ENCODE data around the gene TRIM22.

DNA sequence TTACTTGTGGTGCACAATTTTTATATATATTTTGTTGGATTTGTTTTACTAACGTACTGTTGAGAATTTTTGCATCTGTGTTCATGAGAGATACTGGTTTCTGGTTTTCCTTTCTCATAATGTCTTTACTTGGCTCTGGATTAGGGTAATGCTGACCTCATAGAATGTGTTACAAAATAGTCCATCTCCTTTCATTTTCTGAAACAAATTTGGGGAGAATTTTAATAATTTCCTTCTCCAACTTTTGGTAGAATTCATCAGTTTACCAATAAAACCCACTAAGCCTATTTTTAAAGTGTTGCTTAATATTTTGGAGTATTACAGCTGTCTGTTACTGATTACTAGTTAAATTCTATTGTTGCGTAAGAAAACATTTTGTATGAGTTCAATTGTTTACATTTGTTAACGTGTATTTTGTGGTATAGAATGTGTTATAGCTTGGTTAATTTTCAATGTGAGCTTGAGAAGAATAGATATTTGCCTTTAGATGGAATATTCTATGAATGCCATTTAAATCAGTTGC is 11.5 kb downstream of the TRIM22 start:
- TF ChIP-seq POLR2AphosphoS5 (IDR thresholded peaks at IDR 0.05; ENCODE audit: low read depth, low read length) (no peak), EZH2phosphoT487 (IDR thresholded peaks at IDR 0.05; ENCODE audit: borderline replicate concordance) (no peak), POLR2A (IDR thresholded peaks at IDR 0.05; ENCODE audit: borderline replicate concordance, extremely low read depth, insufficient read depth, insufficient read length) (no peak), SIN3A (IDR thresholded peaks at IDR 0.05; ENCODE audit: low read depth) (no peak)
- TF ChIP-seq, protein P1, sequence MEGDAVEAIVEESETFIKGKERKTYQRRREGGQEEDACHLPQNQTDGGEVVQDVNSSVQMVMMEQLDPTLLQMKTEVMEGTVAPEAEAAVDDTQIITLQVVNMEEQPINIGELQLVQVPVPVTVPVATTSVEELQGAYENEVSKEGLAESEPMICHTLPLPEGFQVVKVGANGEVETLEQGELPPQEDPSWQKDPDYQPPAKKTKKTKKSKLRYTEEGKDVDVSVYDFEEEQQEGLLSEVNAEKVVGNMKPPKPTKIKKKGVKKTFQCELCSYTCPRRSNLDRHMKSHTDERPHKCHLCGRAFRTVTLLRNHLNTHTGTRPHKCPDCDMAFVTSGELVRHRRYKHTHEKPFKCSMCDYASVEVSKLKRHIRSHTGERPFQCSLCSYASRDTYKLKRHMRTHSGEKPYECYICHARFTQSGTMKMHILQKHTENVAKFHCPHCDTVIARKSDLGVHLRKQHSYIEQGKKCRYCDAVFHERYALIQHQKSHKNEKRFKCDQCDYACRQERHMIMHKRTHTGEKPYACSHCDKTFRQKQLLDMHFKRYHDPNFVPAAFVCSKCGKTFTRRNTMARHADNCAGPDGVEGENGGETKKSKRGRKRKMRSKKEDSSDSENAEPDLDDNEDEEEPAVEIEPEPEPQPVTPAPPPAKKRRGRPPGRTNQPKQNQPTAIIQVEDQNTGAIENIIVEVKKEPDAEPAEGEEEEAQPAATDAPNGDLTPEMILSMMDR (IDR thresholded peaks at IDR 0.05 in 2 of 3, conservative IDR thresholded peaks at IDR 0.05 in 1 of 3; ENCODE audit: borderline replicate concordance in 1 of 3, insufficient read depth in 1 of 3, low read depth in 2 of 3, low read length in 2 of 3), result no peak
- TF ChIP-seq, protein P2, sequence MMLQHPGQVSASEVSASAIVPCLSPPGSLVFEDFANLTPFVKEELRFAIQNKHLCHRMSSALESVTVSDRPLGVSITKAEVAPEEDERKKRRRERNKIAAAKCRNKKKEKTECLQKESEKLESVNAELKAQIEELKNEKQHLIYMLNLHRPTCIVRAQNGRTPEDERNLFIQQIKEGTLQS (IDR thresholded peaks at IDR 0.05), result no peak
- TF ChIP-seq, protein P3, sequence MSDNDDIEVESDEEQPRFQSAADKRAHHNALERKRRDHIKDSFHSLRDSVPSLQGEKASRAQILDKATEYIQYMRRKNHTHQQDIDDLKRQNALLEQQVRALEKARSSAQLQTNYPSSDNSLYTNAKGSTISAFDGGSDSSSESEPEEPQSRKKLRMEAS (IDR thresholded peaks at IDR 0.05), result no peak
- TF ChIP-seq, protein P4, sequence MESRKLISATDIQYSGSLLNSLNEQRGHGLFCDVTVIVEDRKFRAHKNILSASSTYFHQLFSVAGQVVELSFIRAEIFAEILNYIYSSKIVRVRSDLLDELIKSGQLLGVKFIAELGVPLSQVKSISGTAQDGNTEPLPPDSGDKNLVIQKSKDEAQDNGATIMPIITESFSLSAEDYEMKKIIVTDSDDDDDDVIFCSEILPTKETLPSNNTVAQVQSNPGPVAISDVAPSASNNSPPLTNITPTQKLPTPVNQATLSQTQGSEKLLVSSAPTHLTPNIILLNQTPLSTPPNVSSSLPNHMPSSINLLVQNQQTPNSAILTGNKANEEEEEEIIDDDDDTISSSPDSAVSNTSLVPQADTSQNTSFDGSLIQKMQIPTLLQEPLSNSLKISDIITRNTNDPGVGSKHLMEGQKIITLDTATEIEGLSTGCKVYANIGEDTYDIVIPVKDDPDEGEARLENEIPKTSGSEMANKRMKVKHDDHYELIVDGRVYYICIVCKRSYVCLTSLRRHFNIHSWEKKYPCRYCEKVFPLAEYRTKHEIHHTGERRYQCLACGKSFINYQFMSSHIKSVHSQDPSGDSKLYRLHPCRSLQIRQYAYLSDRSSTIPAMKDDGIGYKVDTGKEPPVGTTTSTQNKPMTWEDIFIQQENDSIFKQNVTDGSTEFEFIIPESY (IDR thresholded peaks at IDR 0.05; ENCODE audit: extremely low read depth, insufficient replicate concordance, low read length), result no peak

All from HCT116 (cell line).